ENCODE data around the gene BCL2.

Gene BCL2

DNA sequence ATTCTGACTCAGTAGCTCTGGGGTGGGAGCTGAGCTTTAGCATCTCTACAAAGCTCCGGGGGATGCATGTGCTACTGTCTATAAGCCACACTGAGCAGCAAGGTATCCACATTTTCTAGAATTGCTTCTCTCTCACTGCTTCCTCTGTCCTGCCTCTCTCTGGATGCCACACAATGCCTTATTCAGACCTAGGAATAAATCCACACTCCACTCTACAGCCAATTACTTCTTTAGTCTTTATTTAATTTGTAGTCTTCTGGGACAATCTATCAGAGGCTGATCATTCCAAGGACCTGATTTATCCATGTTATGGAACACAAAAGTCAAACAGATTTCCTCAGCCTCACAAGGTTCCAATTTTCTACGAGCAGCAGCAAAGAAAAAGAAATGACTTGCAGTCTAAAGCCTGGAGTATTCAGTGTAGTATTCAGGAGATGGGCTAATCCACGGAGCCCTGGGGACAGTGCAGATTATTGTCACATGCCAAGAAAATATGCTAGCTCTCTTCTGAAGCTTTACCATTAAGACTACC lies 4.4 kb downstream of the BCL2 start:
- peak overlapping the region; percentile 78; the same call in 1 of the 2 replicates for H3K9ac ChIP-seq (ENCODE audit: low read depth, low read length)
- 0 out of 3 replicates have a peak, but pooled peaks have one; percentile 6 for ATAC-seq (ENCODE audit: insufficient read depth, low read depth)
- no peak overlapping the region for H2AFZ ChIP-seq (ENCODE audit: low read depth, low read length)
- peaks cover 81% of the 10 kb centered on the region for H4K20me1 ChIP-seq (ENCODE audit: insufficient read depth, low read length)
- peaks cover 73% of the 10 kb centered on the region for H3K4me1 ChIP-seq (ENCODE audit: insufficient read depth, low read length)
- no peaks in the 10 kb centered on the region for H3K9me3 ChIP-seq (ENCODE audit: insufficient read depth, low read length, severe bottlenecking)
- DNase-seq = peak; percentile 18
- peaks cover 60% of the 10 kb centered on the region for H3K36me3 ChIP-seq (ENCODE audit: insufficient read depth, low read length)
- H3K27me3 ChIP-seq (ENCODE audit: insufficient read depth, low read length, poor library complexity) = no peaks in the 10 kb centered on the region
- peak overlapping the region; percentile 84 for H3K4me2 ChIP-seq (ENCODE audit: insufficient read depth, low read length)
- peak overlapping the region; percentile 9 to 75; a peak in 3 of 4 replicates for H3K4me3 ChIP-seq (ENCODE audit: low read depth in 1 of 2, low read length in 2 of 2)
- H3K79me2 ChIP-seq (ENCODE audit: insufficient read depth, low read length) = peaks cover 96% of the 10 kb centered on the region
- peak overlapping the region; percentile 30; the same call in 1 of the 2 replicates for H3K27ac ChIP-seq (ENCODE audit: low read length)
- TF ChIP-seq, protein P1, sequence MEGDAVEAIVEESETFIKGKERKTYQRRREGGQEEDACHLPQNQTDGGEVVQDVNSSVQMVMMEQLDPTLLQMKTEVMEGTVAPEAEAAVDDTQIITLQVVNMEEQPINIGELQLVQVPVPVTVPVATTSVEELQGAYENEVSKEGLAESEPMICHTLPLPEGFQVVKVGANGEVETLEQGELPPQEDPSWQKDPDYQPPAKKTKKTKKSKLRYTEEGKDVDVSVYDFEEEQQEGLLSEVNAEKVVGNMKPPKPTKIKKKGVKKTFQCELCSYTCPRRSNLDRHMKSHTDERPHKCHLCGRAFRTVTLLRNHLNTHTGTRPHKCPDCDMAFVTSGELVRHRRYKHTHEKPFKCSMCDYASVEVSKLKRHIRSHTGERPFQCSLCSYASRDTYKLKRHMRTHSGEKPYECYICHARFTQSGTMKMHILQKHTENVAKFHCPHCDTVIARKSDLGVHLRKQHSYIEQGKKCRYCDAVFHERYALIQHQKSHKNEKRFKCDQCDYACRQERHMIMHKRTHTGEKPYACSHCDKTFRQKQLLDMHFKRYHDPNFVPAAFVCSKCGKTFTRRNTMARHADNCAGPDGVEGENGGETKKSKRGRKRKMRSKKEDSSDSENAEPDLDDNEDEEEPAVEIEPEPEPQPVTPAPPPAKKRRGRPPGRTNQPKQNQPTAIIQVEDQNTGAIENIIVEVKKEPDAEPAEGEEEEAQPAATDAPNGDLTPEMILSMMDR (IDR thresholded peaks at IDR 0.05; ENCODE audit: borderline replicate concordance, extremely low read depth, low read length, poor library complexity, severe bottlenecking) = no peak
- TF ChIP-seq EZH2 (IDR thresholded peaks at IDR 0.05; ENCODE audit: borderline replicate concordance, low read depth, low read length, severe bottlenecking) = no peak

DNA sequence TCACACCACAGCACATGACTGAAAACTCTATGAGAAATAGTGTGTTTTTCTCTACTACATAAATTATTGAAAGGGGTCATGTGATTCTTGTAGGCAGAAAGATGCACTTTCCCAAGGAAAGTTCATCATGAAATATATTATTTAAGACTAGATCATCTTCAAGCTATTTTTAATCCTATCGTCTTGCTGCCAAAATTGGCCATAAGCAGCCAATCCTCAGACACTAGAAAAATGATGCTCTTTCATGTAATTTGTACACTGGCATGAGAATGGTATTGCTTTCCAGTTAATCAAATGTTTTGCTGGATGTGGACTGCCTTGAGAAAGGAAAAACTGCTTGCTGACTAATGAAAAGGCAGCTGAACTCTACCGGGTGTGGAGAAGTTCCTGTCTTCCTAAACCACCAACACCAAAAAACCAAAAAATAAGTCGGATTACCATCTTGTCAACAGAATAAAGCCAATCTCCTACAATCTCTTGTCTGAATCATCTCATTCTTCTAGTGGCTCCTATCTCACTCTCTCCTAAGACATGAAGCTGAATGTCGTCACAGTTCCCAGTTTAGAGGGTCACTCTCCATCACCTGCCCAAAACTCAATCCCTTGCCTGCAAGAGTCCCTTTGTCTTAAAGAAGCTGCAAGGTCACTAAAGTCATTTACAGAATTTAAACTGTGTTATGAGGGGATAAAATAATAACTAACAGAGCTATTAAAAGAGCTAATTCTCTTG lies 5.3 kb downstream of the BCL2 start:
- Histone ChIP-seq H3K4me1 (ENCODE audit: insufficient read depth, low read length) (peaks cover 80% of the 10 kb centered on the region), H3K4me3 (ENCODE audit: low read depth in 1 of 2, low read length in 2 of 2) (peak overlapping the region in 1 of 2 experiments; percentile 75; a peak in 2 of 4 replicates), H3K79me2 (ENCODE audit: insufficient read depth, low read length) (peaks cover 99% of the 10 kb centered on the region), H3K27ac (ENCODE audit: low read length) (no peak overlapping the region), H2AFZ (ENCODE audit: low read depth, low read length) (no peak overlapping the region), H3K9me3 (ENCODE audit: insufficient read depth, low read length, severe bottlenecking) (no peaks in the 10 kb centered on the region), H3K36me3 (ENCODE audit: insufficient read depth, low read length) (peaks cover 67% of the 10 kb centered on the region), H3K4me2 (ENCODE audit: insufficient read depth, low read length) (peak overlapping the region; percentile 84), H3K27me3 (ENCODE audit: insufficient read depth, low read length, poor library complexity) (no peaks in the 10 kb centered on the region), H3K9ac (ENCODE audit: low read depth, low read length) (peak overlapping the region; percentile 78; the same call in 1 of the 2 replicates), H4K20me1 (ENCODE audit: insufficient read depth, low read length) (peaks cover 89% of the 10 kb centered on the region)
- no peak for ATAC-seq (ENCODE audit: insufficient read depth, low read depth)
- no peak for TF ChIP-seq EZH2 (IDR thresholded peaks at IDR 0.05; ENCODE audit: borderline replicate concordance, low read depth, low read length, severe bottlenecking)
- TF ChIP-seq, protein P1 (IDR thresholded peaks at IDR 0.05; ENCODE audit: borderline replicate concordance, extremely low read depth, low read length, poor library complexity, severe bottlenecking) = no peak
- DNase-seq = no peak

DNA sequence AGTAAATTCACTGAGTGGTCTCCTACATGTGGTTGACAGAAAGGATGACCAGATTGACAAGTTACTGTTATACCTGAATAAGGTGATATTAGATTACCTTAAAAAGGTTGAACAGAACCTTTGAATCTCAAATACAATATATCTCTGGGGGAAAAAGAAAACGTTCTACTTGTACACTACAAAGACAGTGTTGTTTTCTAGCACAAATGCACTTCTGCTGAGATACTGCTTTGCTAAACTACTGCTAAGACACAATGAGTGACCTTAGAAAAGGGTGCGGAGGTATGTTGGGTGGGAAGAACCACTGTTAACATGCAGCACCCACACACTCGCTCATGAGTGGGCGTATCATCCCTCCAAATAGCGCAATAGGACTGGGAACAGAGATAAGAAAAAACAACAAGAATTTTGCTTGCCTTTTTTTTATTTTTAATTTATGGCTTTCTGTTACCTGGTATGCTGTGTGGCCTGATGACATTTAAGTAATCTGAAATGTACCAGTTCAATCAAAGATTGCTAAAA lies 6.1 kb downstream of the BCL2 start:
- Histone ChIP-seq H3K27ac (ENCODE audit: low read length) (peak overlapping the region; percentile 12; the same call in 1 of the 2 replicates), H3K27me3 (ENCODE audit: insufficient read depth, low read length, poor library complexity) (no peaks in the 10 kb centered on the region), H3K79me2 (ENCODE audit: insufficient read depth, low read length) (peaks cover 99% of the 10 kb centered on the region), H3K9me3 (ENCODE audit: insufficient read depth, low read length, severe bottlenecking) (no peaks in the 10 kb centered on the region), H2AFZ (ENCODE audit: low read depth, low read length) (no peak overlapping the region), H3K4me2 (ENCODE audit: insufficient read depth, low read length) (peak overlapping the region; percentile 84), H3K9ac (ENCODE audit: low read depth, low read length) (0 out of 2 replicates have a peak overlapping the region, but pooled peaks have one; percentile 7), H3K36me3 (ENCODE audit: insufficient read depth, low read length) (peaks cover 73% of the 10 kb centered on the region), H3K4me1 (ENCODE audit: insufficient read depth, low read length) (peaks cover 85% of the 10 kb centered on the region), H3K4me3 (ENCODE audit: low read depth in 1 of 2, low read length in 2 of 2) (peak overlapping the region in 1 of 2 experiments; percentile 75; a peak in 2 of 4 replicates), H4K20me1 (ENCODE audit: insufficient read depth, low read length) (peaks cover 94% of the 10 kb centered on the region)
- ATAC-seq (ENCODE audit: insufficient read depth, low read depth) (no peak), DNase-seq (no peak)
- TF ChIP-seq, protein P1 (IDR thresholded peaks at IDR 0.05; ENCODE audit: borderline replicate concordance, extremely low read depth, low read length, poor library complexity, severe bottlenecking) = no peak
- no peak for TF ChIP-seq EZH2 (IDR thresholded peaks at IDR 0.05; ENCODE audit: borderline replicate concordance, low read depth, low read length, severe bottlenecking)
